Loucy (cell line): Measurements from ENCODE around the gene BEX2.

Source experiments
- H2AFZ ChIP-seq: fragments of 200-600 bp; sonication (generic); 2 replicates; pipeline ENCODE4 v1.6.0; 2016; ENCODE audit warnings: antibody characterized with exemption, mild to moderate bottlenecking, low read length, moderate library complexity
- H3F3A ChIP-seq: fragments of 200-600 bp; 2 replicates; pipeline ENCODE4 v1.6.0; 2016; ENCODE audit warnings: antibody characterized with exemption, low read depth, mild to moderate bottlenecking
- H3K27me3 ChIP-seq: fragments of 200-600 bp; sonication (generic); 2 replicates; pipeline ENCODE4 v1.6.1; 2014; ENCODE audit warnings: low read length, mild to moderate bottlenecking; ENCODE audit not compliant: insufficient read depth, poor library complexity, severe bottlenecking
- H3K36me3 ChIP-seq: fragments of 200-600 bp; sonication (generic); 2 replicates; pipeline ENCODE4 v1.6.1; 2016; ENCODE audit warnings: low read length; ENCODE audit not compliant: insufficient read depth
- H3K4me1 ChIP-seq: fragments of 200-600 bp; sonication (generic); 2 replicates; pipeline ENCODE4 v1.5.1; 2014; ENCODE audit warnings: low read length, mild to moderate bottlenecking; ENCODE audit not compliant: insufficient read depth, poor library complexity, severe bottlenecking
- H3K4me2 ChIP-seq: fragments of 200-600 bp; sonication (generic); 2 replicates; pipeline ENCODE4 v1.6.0; 2014; ENCODE audit warnings: antibody characterized with exemption, low read length, low read depth, mild to moderate bottlenecking; ENCODE audit not compliant: poor library complexity, severe bottlenecking
- H3K4me3 ChIP-seq: fragments of 200-600 bp; sonication (generic); 2 replicates; pipeline ENCODE4 v1.5.1; 2014; ENCODE audit warnings: low read length, mild to moderate bottlenecking, mixed read lengths; ENCODE audit not compliant: poor library complexity, severe bottlenecking
- H3K79me2 ChIP-seq: fragments of 200-600 bp; sonication (generic); 2 replicates; pipeline ENCODE4 v1.6.1; 2014; ENCODE audit warnings: low read length; ENCODE audit not compliant: insufficient read depth
- H3K9ac ChIP-seq: fragments of 200-600 bp; sonication (generic); 2 replicates; pipeline ENCODE4 v1.6.0; 2014; ENCODE audit warnings: mild to moderate bottlenecking, low read depth, low read length, moderate library complexity; ENCODE audit not compliant: poor library complexity, severe bottlenecking
- H3K9me2 ChIP-seq: fragments of 200-600 bp; sonication (generic); replicated peaks from 2 replicates; pipeline ENCODE4 v1.6.1; 2016; ENCODE audit warnings: low read depth, low read length, mixed read lengths
- H3K9me3 ChIP-seq: fragments of 200-600 bp; sonication (generic); 2 replicates; pipeline ENCODE4 v1.6.1; 2014; ENCODE audit warnings: mild to moderate bottlenecking, antibody characterized with exemption, low read length, low read depth; ENCODE audit not compliant: insufficient read depth
- H4K20me1 ChIP-seq: fragments of 200-600 bp; sonication (generic); 2 replicates; pipeline ENCODE4 v1.6.0; 2014; ENCODE audit warnings: antibody characterized with exemption, low read length, mild to moderate bottlenecking; ENCODE audit not compliant: insufficient read depth, poor library complexity, severe bottlenecking
- CTCF ChIP-seq: fragments of 200-600 bp; sonication (generic); conservative IDR thresholded peaks from 2 replicates; pipeline ENCODE4 v1.5.1; 2014; ENCODE audit warnings: mild to moderate bottlenecking, antibody characterized with exemption, low read length
- EZH2phosphoT487 ChIP-seq: fragments of 200-600 bp; IDR thresholded peaks from 2 replicates; pipeline ENCODE4 v1.6.1; 2018; ENCODE audit warnings: antibody characterized with exemption, mild to moderate bottlenecking, moderate library complexity, borderline replicate concordance

The BEX2 gene

DNA sequence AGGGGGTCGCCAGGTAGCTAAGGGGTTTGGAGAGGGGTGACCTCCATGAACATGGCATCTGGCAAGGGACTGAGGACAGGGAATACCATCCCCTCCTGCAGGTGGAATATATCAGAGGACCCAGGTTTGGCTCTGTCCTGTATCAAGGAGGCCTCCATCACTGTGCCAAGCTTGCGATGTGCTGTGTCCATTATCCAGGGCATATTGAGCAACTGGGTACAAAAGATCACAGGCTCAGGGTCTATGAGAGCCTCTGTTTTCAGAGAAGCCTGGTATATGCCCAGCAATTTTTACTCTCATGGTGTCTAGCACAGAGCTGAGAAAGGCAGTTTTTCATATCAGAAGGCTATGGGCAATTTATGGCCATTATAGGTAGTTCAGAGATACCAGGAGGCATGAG lies 17.7 kb downstream of the BEX2 start:
- no peaks in the 10 kb centered on the region for H3K9me3 ChIP-seq
- no peaks in the 10 kb centered on the region for H3K4me1 ChIP-seq
- H3F3A ChIP-seq: no peaks in the 10 kb centered on the region
- no peaks in the 10 kb centered on the region for H3K27me3 ChIP-seq
- H3K9me2 ChIP-seq: no peaks in the 10 kb centered on the region
- TF ChIP-seq CTCF (no peak), EZH2phosphoT487 (no peak)
- no peaks in the 10 kb centered on the region for H3K36me3 ChIP-seq
- H2AFZ ChIP-seq: no peak overlapping the region
- H3K4me2 ChIP-seq: no peak overlapping the region
- H3K9ac ChIP-seq: no peak overlapping the region
- no peaks in the 10 kb centered on the region for H4K20me1 ChIP-seq
- no peaks in the 10 kb centered on the region for H3K79me2 ChIP-seq
- no peak overlapping the region for H3K4me3 ChIP-seq

DNA sequence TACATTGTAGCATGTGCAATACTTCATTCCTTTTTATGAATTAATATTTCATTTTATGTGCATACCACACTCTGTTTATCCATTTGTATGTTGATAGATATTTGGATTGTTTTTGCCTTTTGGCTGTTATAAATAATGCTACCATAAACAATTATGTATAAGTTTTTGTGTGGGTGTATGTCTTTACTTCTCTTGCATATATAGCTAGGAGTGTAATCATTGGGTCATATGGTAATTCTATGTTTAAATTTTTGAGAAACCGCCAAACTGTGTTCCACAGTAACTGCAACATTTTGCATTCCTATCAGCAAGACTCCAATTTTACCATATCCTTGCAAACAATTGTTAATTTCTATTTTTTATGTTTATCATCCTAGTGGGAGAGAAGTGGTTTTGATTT lies 31.2 kb downstream of the BEX2 start:
- no peaks in the 10 kb centered on the region for H4K20me1 ChIP-seq
- no peaks in the 10 kb centered on the region for H3K27me3 ChIP-seq
- H3K9me3 ChIP-seq: no peaks in the 10 kb centered on the region
- H3K9ac ChIP-seq: no peak overlapping the region
- TF ChIP-seq EZH2phosphoT487 (no peak), CTCF (no peak)
- no peaks in the 10 kb centered on the region for H3K4me1 ChIP-seq
- H3F3A ChIP-seq: no peaks in the 10 kb centered on the region
- no peaks in the 10 kb centered on the region for H3K36me3 ChIP-seq
- H3K4me3 ChIP-seq: no peak overlapping the region
- H3K9me2 ChIP-seq: no peaks in the 10 kb centered on the region
- no peak overlapping the region for H3K4me2 ChIP-seq
- no peak overlapping the region for H2AFZ ChIP-seq
- H3K79me2 ChIP-seq: no peaks in the 10 kb centered on the region

DNA sequence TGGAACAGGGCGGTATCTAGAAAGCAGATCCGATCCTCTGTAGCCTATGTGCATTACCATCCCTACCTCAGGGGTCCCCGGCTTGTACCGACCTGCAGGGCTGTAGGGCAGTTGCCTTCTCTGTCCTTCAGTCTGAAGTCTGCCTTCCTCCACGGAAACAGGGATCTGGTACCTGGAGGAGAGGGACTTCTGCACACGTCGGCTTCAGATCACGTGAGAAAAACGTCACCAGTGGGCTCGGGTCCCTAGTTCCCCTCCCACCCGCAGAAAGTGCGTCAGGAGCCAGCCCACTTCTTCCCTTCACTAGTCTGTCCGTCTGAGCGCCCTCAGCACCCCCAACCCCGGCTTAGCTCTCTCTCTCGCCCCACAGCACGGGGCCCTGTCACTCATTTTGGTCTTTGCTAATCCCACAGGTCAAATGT lies 34.2 kb downstream of the BEX2 start, which contains the start of gene TCEAL5:
Gene TCEAL5 (minus strand): TSS at position 170 of the 422 bp plus-strand sequence. CDS start 2,187 bp downstream, outside the sequence.
- Histone ChIP-seq H3K79me2 (no peaks in the 10 kb centered on the region), H3K9ac (no peak within 1 kb of the TSS), H3F3A (no peaks in the 10 kb centered on the region), H3K4me2 (no peak within 1 kb of the TSS), H2AFZ (no peak within 1 kb of the TSS), H3K36me3 (no peaks in the 10 kb centered on the region), H3K4me1 (no peaks in the 10 kb centered on the region), H3K9me3 (no peaks in the 10 kb centered on the region), H3K9me2 (no peaks in the 10 kb centered on the region), H3K27me3 (no peaks in the 10 kb centered on the region), H3K4me3 (no peak within 1 kb of the TSS), H4K20me1 (no peaks in the 10 kb centered on the region)
- no peak for TF ChIP-seq EZH2phosphoT487
- no peak for TF ChIP-seq CTCF
